Common myeloid progenitor, CD34-positive (primary cell): Measurements from ENCODE around the gene SLC23A1.
"Not testable (repeated sequence)": the region's sequence is repeated elsewhere in the genome, so short reads cannot be mapped to it uniquely, and the experiment has no call there.

Experiments used
- CTCF ChIA-PET: fragments of 350-600 bp; sonication (Branson Sonifier 250); formaldehyde crosslinking; loops from one replicate; lab custom pipeline; 2021; ENCODE audit warnings: antibody characterized with exemption; lab: Charles Lee
- POLR2A ChIA-PET: fragments of 350-600 bp; sonication (Branson Sonifier 250); formaldehyde crosslinking; loops from one replicate; lab custom pipeline; 2021; ENCODE audit warnings: antibody characterized with exemption; lab: Charles Lee
- DNase-seq, 3 donors: peaks; one replicate each; pipeline versions ENCODE4 v3.0.0 to v3.0.0-alpha.2; 2013
- H3K27ac ChIP-seq, 2 experiments: 1 replicate in 1 of 2; 2 replicates in 1 of 2; pipeline ENCODE4 v1.7.0; 2013; ENCODE audit warnings: inconsistent platforms in 2 of 2, low read length in 2 of 2, mild to moderate bottlenecking in 2 of 2, low read depth in 1 of 2, moderate library complexity in 1 of 2; ENCODE audit not compliant: severe bottlenecking in 2 of 2, insufficient read depth in 1 of 2, poor library complexity in 1 of 2
- H3K27me3 ChIP-seq, 5 experiments: replicated peaks in 2 of 5; 1 replicate in 3 of 5; 2 replicates in 2 of 5; pipeline versions ENCODE4 v1.6.1 to v1.7.0; 2013; ENCODE audit warnings: low read length in 4 of 5, mild to moderate bottlenecking in 2 of 5, moderate library complexity in 2 of 5, inconsistent platforms in 1 of 5; ENCODE audit not compliant: insufficient read depth in 5 of 5, control insufficient read depth in 4 of 5
- H3K36me3 ChIP-seq, 4 experiments: 1 replicate in 2 of 4; 2 replicates in 2 of 4; pipeline versions ENCODE4 v1.6.1 to v1.7.0; 2013; ENCODE audit warnings: low read length in 3 of 4, control low read depth in 1 of 4, mild to moderate bottlenecking in 1 of 4; ENCODE audit not compliant: control insufficient read depth in 4 of 4, insufficient read depth in 4 of 4
- H3K4me1 ChIP-seq, 4 experiments: 1 replicate in 3 of 4; 2 replicates in 1 of 4; pipeline versions ENCODE4 v1.6.1 to v1.7.1; 2013; ENCODE audit warnings: low read length in 3 of 4, mild to moderate bottlenecking in 3 of 4, control low read depth in 1 of 4, inconsistent platforms in 1 of 4, moderate library complexity in 1 of 4; ENCODE audit not compliant: control insufficient read depth in 4 of 4, insufficient read depth in 4 of 4; ENCODE audit errors: control extremely low read depth in 1 of 4
- H3K4me3 ChIP-seq, 7 experiments: 1 replicate in 4 of 7; 2 replicates in 3 of 7; pipeline versions ENCODE4 v1.5.1 to v1.7.0; 2013; ENCODE audit warnings: mild to moderate bottlenecking in 7 of 7, low read length in 6 of 7, moderate library complexity in 6 of 7, inconsistent platforms in 2 of 7, low read depth in 2 of 7, control low read depth in 1 of 7; ENCODE audit not compliant: insufficient read depth in 4 of 7, control insufficient read depth in 1 of 7; ENCODE audit errors: extremely low read depth in 1 of 7
- H3K9me3 ChIP-seq, 5 experiments: 1 replicate in 4 of 5; 2 replicates in 1 of 5; pipeline versions ENCODE4 v1.6.1 to v1.7.1; 2013; ENCODE audit warnings: low read length in 4 of 5, mild to moderate bottlenecking in 2 of 5, inconsistent platforms in 1 of 5, low read depth in 1 of 5, moderate library complexity in 1 of 5; ENCODE audit not compliant: control insufficient read depth in 4 of 5, insufficient read depth in 2 of 5; ENCODE audit errors: control extremely low read depth in 1 of 5
- WGBS: methylation state at CpG from one replicate; pipeline ENCODE4 v1.1.5; 2013; ENCODE audit not compliant: insufficient coverage; 5-methylcytosine and 5-hydroxymethylcytosine counted together

The SLC23A1 gene

DNA sequence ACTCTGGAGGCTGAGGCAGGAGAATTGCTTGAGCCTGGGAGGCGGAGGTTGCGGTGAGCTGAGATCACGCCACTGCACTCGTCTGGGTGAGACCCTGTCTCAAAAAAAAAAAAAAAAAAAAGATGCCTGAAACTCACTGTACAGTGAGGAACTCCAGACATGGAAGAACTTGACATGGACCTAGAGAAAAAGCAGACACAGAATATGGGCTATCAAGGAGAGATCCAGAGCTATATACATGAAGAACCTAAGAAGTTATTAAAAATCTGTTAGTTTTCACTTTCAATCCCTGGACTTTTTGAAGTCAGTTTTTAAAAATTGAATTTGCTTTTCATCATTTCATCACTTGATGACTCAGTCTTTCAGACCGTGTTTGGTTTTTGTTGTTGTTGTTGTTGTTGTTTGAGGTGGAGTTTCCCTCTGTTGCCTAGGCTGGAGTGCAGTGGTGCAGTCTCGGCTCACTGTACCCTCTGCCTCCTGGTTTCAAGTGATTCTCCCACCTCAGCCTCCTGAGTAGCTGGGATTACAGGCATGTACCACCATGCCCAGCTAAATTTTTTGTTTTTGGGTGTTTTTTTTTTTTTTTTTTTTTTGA, 21.2 kb downstream of the SLC23A1 start:
- H3K27ac ChIP-seq: no peak overlapping the region
- H3K9me3 ChIP-seq: no peaks in the 10 kb centered on the region
- CTCF ChIA-PET: interaction anchor here (0.7 to 2.4 kb wide), 6 partner anchors 10 to 29 kb away, joined by 3 to 10 read pairs (median 3); partner anchors contain the start of gene PAIP2
- H3K36me3 ChIP-seq: peaks cover 11 to 45% (median 41%) of the 10 kb centered on the region in 4 experiments
- POLR2A ChIA-PET: no interaction called here
- 98% methylated on average over 4 of the region's 6 CpGs for WGBS
- H3K27me3 ChIP-seq: no peaks in the 10 kb centered on the region
- no peak overlapping the region for H3K4me3 ChIP-seq
- H3K4me1 ChIP-seq: no peaks in the 10 kb centered on the region
- DNase-seq: no peak

DNA sequence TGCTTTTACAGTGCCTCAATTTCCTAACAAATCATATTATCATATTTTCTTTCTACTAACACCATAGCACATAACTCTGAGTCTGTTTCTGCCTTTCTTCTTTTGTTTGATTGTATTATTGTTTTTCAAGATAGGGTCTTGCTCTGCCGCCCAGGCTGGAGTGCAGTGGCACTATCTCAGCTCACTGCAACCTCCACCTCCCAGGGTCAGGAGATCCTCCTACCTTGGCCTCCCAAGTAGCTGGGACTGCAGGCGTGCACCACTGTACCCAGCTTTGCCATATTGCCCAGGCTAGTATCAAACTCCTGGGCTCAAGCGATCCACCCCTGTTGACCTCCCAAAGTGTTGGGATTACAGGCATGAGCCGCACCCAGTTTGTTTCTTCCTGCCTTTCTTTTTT, 22.7 kb downstream of the SLC23A1 start:
- H3K36me3 ChIP-seq: peaks cover 4 to 37% (median 31%) of the 10 kb centered on the region in 4 experiments
- ChIA-PET CTCF (interaction anchor here (0.8 to 2.4 kb wide), 3 partner anchors 12 to 18 kb away, joined by 3 to 5 read pairs (median 3); partner anchors contain the start of gene PAIP2), POLR2A (interaction anchor here (0.7 kb wide), 1 partner anchor 11 kb away, joined by 6 read pairs; no protein-coding TSS in a partner anchor)
- H3K4me3 ChIP-seq: no peak overlapping the region
- no peaks in the 10 kb centered on the region for H3K27me3 ChIP-seq
- H3K9me3 ChIP-seq: no peaks in the 10 kb centered on the region
- no peak overlapping the region for H3K27ac ChIP-seq
- H3K4me1 ChIP-seq: no peaks in the 10 kb centered on the region
- no peak for DNase-seq
- 94% methylated on average over 3 of the region's 4 CpGs for whole genome bisulfite sequencing

DNA sequence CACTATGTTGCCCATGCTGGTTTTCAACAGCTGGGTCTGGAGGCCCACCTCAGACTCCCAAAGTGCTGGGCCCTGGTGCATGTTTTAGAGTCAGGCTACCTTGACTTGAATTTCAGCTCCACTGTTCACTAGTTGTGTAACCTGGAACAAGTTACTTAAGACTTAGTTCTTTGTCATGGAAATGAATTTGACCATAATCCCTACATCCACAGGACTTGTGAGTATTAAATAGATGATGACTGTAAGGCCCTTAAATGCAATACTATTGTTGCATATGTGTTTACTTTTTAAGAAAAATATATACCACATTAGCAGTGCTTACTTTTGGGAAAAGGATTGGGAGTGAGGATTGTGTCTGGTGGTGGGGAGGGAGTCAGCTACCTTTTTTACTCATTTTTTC, 25.0 kb downstream of the SLC23A1 start:
- Histone ChIP-seq H3K27ac (no peak overlapping the region), H3K36me3 (peaks cover 5 to 28% (median 22%) of the 10 kb centered on the region in 4 experiments), H3K4me1 (no peaks in the 10 kb centered on the region), H3K27me3 (no peaks in the 10 kb centered on the region), H3K4me3 (no peak overlapping the region), H3K9me3 (peaks cover 0 to 6% (median 0%) of the 10 kb centered on the region in 5 experiments)
- CTCF ChIA-PET: interaction anchor here (0.6 to 1.6 kb wide), 7 partner anchors 9 to 70 kb away, joined by 3 to 4 read pairs (median 3); no protein-coding TSS in a partner anchor
- POLR2A ChIA-PET: no interaction called here
- no peak for DNase-seq

DNA sequence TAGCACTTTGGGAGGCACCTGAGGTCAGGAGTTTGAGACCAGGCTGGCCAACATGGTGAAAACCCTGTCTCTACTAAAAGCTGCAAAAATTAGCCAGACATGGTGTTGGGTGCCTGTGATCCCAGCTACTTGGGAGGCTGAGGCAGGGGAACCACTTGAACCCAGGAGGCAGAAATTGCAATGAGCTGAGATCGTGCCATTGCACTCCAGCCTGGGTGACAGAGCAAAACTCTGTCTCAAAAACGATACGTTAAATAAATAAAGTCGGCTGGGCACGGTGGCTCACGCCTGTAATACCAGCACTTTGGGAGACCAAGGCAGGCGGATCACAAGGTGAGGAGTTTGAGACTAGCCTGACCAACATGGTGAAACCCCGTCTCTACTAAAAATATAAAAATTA, 27.2 kb downstream of the SLC23A1 start:
- DNase-seq: not testable (repeated sequence)
- 96% methylated on average over 7 of the region's 8 CpGs for WGBS
- H3K36me3 ChIP-seq: peaks cover 8 to 32% (median 23%) of the 10 kb centered on the region in 4 experiments

DNA sequence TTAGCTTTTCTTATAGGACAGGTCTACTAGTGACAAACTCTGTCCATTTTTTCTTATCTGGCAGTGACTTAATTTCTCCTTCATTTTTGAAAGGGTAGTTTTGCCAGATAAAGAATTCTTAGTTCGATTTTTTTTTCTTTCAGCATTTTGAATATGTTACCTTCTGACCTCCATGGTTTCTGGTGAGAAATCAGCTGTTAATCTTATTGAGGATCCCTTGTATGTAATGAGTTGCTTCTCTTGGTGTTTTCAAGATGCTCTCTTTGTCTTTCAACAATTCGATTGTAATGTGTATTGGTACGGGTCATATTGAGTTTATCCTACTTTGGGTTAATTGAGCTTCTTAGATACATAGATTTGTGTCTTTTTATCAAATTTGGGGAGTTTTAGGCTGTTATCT, 28.9 kb downstream of the SLC23A1 start:
- WGBS: 100% methylated on average over 3 of the region's 3 CpGs
- no peak for DNase-seq
- Histone ChIP-seq H3K4me1 (no peaks in the 10 kb centered on the region), H3K27me3 (no peaks in the 10 kb centered on the region), H3K9me3 (peaks cover 0 to 6% (median 0%) of the 10 kb centered on the region in 5 experiments), H3K27ac (no peak overlapping the region), H3K4me3 (no peak overlapping the region), H3K36me3 (peaks cover 8 to 31% (median 23%) of the 10 kb centered on the region in 4 experiments)
- CTCF ChIA-PET: interaction anchor here (1.2 to 3.2 kb wide), 4 partner anchors 10 to 33 kb away, joined by 3 to 18 read pairs (median 7); partner anchors contain the start of gene PAIP2
- POLR2A ChIA-PET: interaction anchor here (1.8 kb wide), 1 partner anchor 12 kb away, joined by 5 read pairs; the partner anchor contains the start of gene PAIP2

More for the DNA sequence above, 27.2 kb downstream of the SLC23A1 start:
- H3K27me3 ChIP-seq, H3K4me3 ChIP-seq, H3K27ac ChIP-seq, H3K4me1 ChIP-seq, H3K9me3 ChIP-seq: not testable (repeated sequence)
- ChIA-PET CTCF (interaction anchor here (1.1 to 2.0 kb wide), 2 partner anchors 10 to 14 kb away, joined by 3 to 11 read pairs; partner anchors contain the start of gene PAIP2), POLR2A (interaction anchor here (1.3 kb wide), 1 partner anchor 14 kb away, joined by 4 read pairs; the partner anchor contains the start of gene PAIP2)

DNA sequence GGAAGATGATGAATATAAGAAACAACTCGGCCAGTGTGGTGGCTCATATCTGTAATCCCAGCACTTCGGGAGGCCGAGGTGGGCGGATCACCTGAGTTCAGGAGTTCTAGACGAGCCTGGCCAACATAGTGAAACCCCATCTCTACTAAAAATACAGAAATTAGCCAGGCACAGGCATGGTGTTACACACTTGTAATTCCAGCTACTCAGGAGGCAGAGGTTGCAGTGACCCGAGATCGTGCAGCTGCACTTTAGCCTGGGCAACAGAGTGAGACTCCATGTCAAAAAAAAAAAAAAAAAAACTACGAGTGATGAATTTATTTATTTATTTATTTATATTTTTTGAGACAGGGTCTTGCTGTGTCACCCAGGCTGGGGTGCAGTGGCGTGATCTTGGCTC, 35.2 kb downstream of the SLC23A1 start:
- WGBS: 96% methylated on average over 5 of the region's 9 CpGs
- H3K27me3 ChIP-seq, POLR2A ChIA-PET, DNase-seq, H3K27ac ChIP-seq, H3K9me3 ChIP-seq, H3K4me3 ChIP-seq: not testable (repeated sequence)
- Histone ChIP-seq H3K36me3 (peaks cover 5 to 21% (median 8%) of the 10 kb centered on the region in 4 experiments), H3K4me1 (peaks cover 7 to 16% (median 13%) of the 10 kb centered on the region in 4 experiments)
- CTCF ChIA-PET: interaction anchor here (0.7 to 1.0 kb wide), 2 partner anchors 50 to 52 kb away, joined by 3 read pairs; no protein-coding TSS in a partner anchor

DNA sequence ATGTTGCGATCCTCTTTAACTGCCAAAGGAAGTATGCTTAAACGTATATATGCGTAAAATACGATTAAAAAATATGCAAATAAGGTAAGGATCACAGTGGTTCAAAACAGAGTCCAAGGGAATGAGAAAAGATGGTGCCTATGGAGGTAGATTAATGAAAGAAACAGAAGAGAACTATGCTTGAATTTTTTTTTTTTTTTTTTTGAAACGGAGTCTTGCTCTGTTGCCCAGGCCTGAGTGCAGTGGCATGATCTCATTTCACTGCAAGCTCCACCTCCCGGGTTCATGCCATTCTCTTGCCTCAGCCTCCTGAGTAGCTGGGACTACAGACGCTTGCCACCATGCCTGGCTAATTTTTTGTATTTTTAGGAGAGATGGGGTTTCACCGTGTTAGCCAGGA, 37.7 kb downstream of the SLC23A1 start:
- 97% methylated on average over 7 of the region's 8 CpGs for WGBS
- H3K27ac ChIP-seq, H3K27me3 ChIP-seq, DNase-seq, CTCF ChIA-PET, H3K4me3 ChIP-seq, POLR2A ChIA-PET, H3K9me3 ChIP-seq: not testable (repeated sequence)
- Histone ChIP-seq H3K36me3 (peaks cover 4 to 18% (median 5%) of the 10 kb centered on the region in 4 experiments), H3K4me1 (peaks cover 11 to 33% (median 24%) of the 10 kb centered on the region in 4 experiments)
